B cell (primary cell): Measurements from ENCODE around the gene PNPO.

Experiments
- EZH2 ChIP-seq: IDR thresholded peaks from 2 replicates; pipeline ENCODE4 v1.6.1; 2012; ENCODE audit warnings: borderline replicate concordance, low read depth, mild to moderate bottlenecking, moderate library complexity, low read length; ENCODE audit not compliant: insufficient read depth, poor library complexity, severe bottlenecking
- TF ChIP-seq, protein P1 (sequence below): fragments of 200-600 bp; IDR thresholded peaks from one replicate; pipeline ENCODE4 v1.8.0; 2022; ENCODE audit warnings: antibody characterized with exemption, mild to moderate bottlenecking

DNA sequence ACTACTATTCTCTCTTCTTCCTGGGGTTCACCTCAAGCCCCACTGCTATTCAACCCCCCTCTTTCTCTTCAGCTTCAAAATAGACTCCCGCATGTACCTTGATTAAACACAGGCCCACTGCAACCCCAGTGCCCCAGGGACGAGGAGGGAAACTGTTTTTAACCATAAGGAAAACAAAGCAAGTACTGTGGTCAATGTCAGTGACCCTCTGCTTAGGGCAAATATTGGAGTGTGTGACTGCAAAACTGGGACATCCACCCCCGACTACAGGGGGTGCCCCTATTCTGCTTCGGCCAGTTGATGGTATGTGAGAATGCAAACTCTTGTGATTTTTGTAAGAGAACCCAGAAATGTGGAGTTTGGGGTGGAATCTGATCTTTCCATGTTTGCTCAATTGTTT is 9.5 kb upstream of the PNPO start:
- TF ChIP-seq, protein P1, sequence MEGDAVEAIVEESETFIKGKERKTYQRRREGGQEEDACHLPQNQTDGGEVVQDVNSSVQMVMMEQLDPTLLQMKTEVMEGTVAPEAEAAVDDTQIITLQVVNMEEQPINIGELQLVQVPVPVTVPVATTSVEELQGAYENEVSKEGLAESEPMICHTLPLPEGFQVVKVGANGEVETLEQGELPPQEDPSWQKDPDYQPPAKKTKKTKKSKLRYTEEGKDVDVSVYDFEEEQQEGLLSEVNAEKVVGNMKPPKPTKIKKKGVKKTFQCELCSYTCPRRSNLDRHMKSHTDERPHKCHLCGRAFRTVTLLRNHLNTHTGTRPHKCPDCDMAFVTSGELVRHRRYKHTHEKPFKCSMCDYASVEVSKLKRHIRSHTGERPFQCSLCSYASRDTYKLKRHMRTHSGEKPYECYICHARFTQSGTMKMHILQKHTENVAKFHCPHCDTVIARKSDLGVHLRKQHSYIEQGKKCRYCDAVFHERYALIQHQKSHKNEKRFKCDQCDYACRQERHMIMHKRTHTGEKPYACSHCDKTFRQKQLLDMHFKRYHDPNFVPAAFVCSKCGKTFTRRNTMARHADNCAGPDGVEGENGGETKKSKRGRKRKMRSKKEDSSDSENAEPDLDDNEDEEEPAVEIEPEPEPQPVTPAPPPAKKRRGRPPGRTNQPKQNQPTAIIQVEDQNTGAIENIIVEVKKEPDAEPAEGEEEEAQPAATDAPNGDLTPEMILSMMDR: no peak
- TF ChIP-seq EZH2: no peak
